Colon (tissue), 2 donors: ENCODE measurements around the gene POLK.
A peak's percentile ranks its signal among the peaks of the same experiment; 100 is the strongest.
"Not testable (repeated sequence)": the region's sequence is repeated elsewhere in the genome, so short reads cannot be mapped to it uniquely, and the experiment has no call there.

ENCODE experiments used
- FAIRE-seq: peaks from 2 replicates; lab custom pipeline; 2012; peaks lifted over from hg19 to GRCh38; lab: Jason Lieb, UNC
- donor health status: control.
- donor health status: control.

POLK gene

DNA sequence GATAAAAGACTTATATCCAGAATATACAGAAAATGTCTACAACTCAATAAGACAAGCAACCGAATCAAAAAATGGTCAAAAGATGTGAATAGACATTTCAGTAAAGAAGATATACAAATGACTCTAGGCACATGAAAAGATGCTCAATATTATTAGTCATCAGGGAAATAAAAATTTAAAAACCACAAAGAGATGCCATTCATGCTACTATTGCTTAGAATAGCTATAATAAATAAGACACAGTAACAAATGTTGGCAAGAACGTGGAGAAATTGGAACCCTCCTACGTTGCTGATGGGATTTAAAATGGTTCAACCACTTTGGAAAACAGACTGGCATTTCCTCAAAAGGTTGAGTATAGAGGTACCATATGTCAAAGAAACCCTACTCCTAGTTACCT lies 39.8 kb downstream of the POLK start:
- no peak for FAIRE-seq

DNA sequence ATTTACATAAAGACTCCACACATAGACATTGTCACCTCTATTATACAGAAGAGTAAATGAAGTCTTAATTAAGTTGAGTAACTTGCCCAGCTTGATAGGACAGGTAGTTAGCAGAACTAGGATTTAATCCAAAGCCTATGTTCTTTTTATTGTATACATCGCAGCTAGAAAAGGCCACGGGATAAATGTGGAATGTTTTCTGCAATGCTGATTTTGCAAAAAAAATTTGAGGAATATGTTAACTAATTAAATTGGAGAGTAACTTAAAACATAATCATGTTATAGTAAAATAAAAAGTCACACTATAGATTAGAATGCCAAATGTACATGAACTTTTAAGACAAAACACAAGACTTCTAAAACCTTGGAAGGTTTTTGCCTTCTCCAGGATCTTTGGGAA lies 41.1 kb downstream of the POLK start:
- peak; percentile 14 for FAIRE-seq

DNA sequence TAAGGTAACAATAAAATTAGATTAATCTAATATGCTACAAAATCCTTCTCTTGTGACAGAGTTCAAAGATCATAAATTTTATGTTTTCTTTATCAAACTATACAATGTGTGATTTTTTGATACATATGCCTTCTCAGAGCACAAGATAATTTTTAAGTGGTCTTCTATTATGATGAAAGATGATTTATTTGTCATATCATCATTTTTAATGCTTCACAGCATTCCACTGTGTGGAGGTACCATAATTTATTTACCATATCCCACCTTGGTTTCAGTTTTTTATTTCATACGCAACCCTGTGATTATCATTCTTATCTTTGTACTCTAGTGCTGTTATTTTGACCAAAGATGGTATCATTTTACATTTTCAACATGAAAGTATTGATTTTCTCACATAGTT lies 41.7 kb downstream of the POLK start:
- FAIRE-seq, result no peak

DNA sequence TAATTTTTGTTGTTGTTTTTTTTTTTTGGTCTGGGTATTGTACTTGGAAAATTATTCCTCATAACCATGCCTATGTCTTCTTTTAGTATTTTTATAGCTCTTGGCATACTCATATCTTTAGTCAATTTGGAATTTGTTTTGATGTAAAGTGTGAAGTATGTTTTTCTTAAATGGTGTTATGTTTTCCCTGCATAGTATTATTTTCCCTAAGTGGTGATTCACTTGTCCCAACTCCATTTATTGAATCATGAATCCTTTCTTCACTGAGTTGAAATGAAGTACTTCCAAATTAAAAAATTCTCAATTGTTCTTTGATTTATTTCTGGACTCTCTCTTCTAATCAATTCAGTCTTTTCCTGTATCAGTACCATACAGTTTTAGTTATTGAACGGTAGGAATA lies 46.5 kb downstream of the POLK start:
- FAIRE-seq, result no peak

DNA sequence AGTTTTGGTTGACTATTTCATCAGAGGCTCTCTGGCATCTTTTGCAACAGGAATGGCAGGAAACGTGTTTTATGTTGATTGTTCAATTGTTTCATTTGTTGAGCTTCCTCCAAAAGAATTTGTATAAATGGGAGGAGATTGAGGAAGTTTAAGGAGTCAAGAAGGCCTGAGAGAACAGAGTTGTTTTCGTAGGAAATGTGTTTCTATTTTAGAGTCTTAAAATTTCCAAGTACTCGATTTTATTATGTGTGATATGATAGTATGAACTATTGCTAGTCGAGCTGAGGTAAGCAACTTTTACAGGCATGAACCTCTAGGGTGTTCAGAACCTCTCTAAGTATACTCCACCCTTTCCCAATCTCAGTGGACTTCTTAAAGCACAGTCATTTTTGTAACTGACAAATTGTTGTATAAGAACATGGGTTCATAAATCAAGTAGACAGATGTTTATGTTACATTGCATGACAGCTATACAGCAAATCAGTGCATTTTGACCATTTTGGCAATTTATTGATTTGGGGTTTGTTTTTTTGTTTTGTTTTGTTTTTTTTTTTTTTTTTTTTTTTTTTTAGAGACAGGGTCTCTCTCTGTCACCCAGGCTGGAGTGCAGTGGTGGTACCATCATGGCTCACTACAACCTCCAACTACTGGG lies 47.4 kb downstream of the POLK start:
- no peak for FAIRE-seq

DNA sequence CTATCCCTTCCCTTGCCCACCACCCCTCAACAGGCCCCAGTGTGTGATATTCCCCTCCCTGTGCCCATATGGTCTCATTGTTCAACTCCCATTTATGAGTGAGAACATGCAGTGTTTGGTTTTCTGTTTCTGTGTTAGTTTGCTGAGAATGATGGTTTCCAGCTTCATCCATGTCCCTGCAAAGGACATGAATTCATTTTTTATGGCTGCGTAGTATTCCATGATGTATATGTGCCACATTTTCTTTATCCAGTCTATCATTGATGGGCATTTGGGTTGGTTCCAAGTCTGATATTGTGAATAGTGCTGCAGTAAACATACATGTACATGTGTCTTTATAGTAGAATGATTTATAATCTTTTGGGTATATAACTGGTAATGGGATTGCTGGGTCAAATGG lies 49.0 kb downstream of the POLK start:
- FAIRE-seq, result not testable (repeated sequence)

DNA sequence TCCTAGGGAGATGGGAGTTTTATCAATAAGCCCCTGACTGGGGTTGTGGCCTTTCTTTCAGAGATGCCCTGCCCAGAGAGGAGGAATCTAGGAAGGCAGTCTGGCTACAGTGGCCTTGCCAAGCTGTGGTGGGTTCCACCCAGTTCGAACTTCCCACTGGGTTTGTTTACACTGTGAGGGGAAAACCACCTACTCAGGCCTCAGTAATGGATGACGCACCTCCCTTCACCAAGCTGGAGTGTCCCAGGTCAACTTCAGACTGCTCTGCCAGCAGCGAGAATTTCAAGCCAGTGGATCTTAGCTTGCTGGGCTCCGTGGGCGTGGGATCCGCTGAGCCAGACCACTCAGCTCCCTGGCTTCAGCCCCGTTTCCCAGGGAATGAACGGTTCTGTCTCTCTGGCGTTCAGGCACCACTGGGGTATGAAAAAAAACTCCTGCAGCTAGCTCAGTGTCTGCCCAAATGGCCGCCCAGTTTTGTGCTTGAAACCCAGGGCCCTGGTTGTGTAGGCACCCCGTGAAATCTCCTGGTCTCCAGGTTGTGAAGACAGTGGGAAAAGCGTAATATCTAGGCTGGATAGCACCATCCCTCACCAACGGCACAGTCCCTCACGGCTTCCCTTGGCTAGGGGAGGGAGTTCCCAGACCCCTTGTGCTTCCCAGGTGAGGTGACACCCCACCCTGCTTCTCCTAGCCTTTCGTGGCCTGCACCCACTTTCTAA lies 54.5 kb downstream of the POLK start:
- not testable (repeated sequence) for FAIRE-seq

DNA sequence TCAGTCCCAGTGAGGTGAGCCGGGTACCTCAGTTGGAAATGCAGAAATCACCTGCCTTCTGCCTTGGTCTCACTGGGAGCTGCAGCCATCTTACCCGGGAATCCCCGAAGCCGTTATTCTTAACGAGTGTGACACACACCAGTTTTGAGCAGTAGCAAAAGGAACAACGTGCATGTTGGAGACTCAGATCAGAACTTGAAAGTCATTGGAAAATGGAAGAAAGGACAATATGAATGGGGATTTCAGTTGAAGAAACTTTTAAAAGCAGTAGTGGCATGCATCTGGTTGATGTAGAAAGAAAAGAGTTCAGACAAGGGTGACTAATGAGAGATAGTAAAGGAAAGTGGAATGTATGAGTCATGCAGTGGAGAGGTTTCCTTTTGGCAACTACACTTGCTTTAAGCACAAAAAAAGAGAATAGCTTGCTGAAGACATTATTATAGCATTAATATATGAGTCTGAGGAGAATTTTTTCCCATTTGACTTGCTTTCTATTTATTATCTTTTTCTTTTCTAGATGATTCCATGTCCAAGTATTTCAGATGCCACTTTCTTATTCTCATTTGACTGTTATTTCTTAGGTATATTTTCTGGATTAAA lies 55.1 kb downstream of the POLK start:
- FAIRE-seq, result no peak

DNA sequence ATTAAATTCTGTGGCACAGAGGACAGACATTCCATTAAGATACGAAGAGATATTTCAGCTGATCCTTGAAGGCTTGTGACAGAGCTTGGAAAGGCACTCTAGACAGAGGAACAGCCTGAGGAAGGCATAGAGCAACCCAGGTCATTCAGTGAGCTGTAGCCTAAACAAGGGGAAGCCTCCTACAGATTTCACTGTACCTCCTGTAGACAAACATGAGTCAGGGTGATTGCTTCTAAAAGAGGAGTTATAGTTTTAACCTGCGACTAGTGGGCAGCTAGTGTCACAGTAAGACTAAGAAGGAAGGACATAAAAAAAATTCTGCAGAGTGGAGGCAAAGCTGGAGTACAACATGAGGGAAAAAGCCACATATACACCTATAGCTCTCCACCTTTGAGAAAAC lies 56.0 kb downstream of the POLK start:
- no peak for FAIRE-seq

DNA sequence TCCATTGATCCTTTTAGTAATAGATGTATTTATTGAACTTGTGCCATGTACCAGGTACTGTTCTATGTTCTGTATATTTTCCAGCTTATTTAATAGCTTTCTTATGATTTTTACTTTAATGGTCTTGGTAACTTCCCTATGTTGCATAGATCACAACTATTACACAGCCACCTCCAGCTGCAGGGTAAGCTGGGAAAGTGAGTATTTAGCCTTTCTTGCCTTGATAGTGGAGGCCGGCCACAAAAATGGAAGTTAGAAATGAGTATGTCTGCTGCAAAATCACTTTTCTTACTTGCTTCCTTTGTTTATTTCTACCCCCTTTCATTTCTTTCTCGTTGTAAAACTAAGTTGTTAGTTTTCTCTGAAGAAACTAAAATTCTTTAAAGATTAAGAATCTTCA lies 56.5 kb downstream of the POLK start:
- FAIRE-seq, result no peak

DNA sequence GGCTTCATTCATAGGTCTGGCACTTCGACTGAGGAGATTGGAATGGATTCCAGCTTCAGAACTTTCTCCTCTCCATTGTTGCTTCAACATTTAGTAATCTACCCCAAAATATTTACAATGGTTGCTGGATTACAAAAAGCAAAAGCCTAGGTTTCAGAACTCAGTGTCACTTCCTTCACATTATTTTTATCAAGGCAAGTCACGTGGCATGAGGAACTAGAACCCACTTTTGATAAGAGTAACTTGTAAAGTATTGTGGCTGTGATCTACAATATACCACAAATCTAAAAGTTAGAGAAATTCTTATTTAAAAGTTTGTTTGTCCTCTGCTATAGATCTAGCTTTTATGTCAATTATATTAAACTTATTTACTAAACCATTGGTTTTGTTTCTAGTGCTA lies 59.9 kb downstream of the POLK start:
- no peak for FAIRE-seq

DNA sequence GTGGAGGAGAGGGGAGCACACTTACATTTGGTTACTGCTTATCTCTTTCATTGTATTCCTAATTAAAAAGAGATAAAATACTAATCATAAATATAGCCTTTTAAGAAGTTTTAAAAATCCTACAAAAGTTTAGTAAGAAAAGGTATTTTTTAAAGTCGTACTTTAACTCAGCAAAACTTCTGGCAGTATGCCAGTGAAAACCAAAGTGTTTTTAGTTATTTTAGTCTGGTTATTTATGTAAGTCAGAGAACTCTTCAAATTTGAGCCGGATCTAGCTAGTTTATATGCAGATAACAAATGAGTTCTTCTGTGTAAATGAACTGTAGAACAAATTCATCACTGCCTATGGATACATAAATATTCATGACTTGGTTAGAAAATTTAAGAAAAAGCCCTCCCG lies 63.1 kb downstream of the POLK start:
- FAIRE-seq, result no peak

DNA sequence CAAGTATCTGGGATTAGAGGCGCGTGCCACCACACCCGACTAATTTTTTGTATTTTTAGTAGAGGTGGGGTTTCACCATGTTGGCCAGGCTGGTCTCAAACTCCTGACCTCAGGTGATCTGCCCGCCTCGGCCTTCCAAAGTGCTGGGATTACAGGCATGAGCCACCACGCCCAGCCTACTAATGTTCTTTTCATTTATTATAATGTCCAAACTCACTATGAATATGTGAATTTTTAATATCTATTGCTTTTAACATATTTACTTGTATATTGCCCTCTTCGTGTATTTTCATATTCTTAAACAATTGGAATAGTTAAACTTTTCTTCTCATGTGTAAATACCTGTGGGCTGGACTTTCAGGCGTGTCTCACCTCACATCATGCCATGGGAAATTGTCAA lies 66.6 kb downstream of the POLK start:
- FAIRE-seq, result not testable (repeated sequence)

DNA sequence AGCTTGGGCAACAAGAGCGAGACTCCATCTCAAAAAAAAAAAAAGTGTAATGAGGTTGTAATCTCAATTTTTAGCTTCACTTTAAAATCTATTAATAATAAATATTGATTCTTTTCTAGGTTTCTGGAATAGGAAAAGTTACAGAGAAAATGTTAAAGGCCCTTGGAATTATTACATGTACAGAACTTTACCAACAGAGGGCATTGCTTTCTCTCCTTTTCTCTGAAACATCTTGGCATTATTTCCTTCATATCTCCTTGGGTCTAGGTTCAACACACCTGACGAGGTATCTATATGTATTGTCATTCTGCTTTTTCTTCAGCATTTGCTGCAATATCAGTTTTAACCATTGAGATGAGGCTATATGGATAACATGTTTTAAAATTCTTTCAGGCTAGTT lies 73.0 kb downstream of the POLK start:
- FAIRE-seq, result no peak

DNA sequence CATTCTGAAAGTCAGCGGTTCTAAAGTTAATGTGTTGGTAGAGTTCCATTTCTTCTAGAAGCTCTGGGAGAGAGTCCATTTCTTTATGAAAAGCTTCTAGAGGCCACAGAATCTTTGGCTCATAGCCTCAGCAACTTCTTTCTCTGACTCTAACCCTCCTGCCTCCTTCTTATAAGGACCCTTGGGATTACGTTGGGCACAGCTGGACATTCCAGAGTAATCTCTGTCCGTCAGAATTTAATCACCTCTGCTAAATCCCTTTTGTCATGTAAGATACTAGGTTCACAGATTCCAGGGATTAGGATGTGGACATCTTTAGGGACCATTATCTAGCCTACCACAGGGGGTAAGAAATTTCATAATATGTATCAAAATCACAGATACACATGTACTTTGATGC lies 77.0 kb downstream of the POLK start:
- FAIRE-seq, result no peak

DNA sequence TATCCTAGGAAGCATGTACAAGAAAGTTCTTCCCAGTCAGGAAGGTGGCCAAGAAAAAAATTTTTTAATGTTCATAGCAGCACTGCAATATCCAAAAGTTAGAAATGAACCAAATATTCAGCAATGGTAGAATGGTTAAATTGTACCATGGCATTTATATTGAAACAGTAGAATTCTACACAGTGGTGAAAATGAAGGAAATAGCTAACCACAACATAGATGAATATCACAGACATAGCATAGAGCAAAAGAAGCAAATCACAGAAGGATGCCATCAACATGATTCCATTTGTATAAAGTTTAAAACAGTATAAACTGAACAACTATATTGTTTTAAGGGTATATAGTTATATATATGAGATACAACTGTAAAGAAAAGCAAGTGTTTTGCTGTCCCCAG lies 88.8 kb downstream of the POLK start:
- no peak for FAIRE-seq

DNA sequence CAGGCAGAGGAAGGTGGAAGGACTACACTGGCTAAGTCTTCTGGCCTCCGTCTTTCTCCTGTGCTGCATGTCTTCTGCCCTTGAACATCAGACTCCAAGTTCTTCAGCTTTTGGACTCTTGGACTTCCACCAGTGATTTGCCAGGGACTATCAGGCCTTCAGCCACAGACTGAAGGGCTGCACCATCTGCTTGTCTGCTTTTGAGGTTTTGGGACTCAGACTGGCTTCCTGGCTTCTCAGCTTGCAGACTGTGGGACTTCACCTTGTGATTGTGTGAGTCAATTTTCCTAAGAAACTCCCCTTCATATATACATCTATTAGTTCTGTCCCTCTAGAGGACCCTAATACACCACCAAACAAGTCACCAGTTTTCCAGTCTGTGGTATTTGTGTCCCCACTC lies 89.9 kb downstream of the POLK start:
- FAIRE-seq, result no peak

DNA sequence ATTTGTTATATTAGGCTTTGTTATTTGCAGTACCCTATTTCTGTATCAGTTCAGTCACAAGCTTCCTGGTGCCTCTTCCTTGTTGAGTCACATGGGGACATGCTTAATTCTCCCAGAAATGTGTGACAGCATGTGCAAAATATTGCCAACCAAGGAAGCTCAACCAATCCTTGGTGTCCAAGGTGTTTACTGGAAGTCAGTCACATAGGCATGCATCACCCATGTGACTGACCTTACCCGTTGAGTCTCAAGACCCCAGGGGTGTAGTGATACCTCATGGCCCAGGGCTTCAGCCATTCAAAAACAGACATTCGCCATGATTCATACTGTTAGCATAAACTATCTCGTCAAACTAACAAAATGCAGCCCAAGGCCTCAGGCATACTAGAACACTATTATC lies 90.3 kb downstream of the POLK start:
- no peak for FAIRE-seq

DNA sequence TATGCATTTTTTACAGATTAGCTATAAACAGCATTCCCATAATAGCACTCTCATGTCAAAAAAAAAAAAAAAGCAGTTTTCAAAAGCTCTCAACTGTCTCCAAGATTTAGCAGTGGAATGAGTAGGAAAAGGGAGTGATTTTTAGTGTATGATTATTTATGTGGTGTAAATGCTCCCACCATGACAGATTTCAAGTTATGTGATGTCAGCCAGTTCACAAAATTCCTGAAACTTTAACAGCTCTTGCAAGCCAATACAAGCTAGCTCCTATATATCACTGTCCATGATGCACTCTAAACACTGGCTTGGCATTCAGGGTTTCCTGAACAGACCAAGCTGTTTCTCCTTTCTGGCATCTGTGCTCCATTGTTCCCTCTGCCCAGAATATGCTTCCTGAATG lies 91.7 kb downstream of the POLK start:
- no peak for FAIRE-seq

DNA sequence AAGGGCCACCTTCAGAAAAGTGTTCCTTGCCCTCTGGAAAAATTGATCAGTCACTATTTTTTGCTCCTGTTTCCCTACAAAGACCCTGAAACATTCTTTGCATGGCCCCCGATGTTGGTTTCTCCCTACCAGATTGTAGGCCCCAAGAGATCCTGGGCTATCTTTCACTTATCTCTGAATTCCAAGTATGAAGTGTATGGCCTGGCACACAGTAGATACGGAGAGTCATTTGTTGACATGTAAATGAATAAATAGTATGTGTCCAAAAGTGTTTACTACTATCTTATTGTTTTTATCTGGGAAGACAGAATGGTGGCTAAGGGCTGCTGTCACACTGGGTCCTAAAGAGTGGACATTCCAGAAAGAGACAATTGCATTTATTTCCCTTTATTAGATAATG lies 92.1 kb downstream of the POLK start:
- FAIRE-seq, result no peak

DNA sequence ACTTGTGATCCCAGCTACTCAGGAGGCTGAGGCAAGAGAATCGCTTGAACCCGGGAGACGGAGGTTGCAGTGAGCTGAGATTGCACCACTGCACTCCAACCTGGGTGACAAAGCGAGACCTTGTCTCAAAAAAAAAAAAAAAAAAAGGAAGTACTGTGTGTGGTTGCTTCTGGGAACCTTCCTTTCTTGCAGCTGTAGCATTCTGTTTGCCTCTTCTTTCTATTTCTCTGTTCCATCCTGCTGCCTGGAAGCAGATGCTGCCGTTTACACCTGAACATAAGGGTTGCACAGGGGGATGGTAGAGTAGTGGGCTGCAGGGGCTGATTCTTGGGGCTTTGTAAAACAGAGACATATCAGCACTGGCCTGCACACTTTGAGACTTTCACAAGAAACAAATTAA lies 95.7 kb downstream of the POLK start:
- not testable (repeated sequence) for FAIRE-seq

DNA sequence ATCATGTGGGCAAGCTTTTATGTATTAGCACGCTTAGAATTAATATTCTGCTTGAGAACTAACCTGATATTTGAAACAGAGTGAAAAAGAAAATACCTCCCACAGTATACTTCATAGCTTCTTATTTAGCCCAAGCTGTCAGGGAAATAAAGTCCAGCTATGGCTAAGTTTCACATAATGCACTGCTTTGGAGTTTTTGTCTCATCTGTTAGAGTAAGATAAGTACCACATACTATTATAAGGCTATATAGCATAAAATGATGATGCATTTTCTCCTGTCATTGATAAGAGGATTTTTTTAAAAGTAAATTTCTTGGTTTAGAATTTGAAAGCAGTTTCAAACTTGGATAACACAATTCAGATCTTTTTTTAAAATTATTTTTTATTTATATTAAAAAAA lies 97.2 kb downstream of the POLK start:
- FAIRE-seq, result no peak

DNA sequence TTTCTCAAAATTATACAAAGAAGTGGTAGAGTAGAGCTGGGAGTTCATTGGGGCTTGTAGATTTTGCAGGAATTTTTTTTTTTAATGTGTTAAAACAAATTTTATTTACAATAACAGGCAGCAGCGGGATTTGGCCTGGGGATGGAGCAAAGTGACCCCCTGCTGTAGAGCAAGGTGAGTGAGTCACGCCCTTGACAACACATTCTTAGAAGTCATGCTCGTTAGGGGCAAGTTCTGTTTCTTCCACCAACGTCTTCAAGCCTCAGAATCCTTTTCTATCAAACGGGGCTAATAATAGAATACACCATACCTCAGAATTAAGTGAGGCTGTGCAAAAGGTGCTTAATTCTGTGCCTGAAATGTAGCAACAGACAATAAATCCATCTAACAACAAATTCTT lies 98.5 kb downstream of the POLK start:
- FAIRE-seq, result no peak

DNA sequence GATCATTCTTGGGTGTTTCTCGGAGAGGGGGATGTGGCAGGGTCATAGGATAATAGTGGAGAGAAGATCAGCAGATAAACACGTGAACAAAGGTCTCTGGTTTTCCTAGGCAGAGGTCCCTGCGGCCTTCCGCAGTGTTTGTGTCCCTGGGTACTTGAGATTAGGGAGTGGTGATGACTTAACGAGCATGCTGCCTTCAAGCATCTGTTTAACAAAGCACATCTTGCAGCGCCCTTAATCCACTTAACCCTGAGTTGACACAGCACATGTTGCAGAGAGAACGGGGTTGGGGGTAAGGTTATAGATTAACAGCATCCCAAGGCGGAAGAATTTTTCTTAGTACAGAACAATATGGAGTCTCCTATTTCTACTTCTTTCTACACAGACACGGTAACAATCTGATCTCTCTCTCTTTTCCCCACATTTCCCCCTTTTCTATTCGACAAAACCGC lies 99.2 kb downstream of the POLK start:
- FAIRE-seq, result not testable (repeated sequence)
